Measurements from ENCODE around the gene ARL13A. TPM values are rescaled to one million over a fixed set of nuclear protein-coding genes. Genes with fewer than 3 reads are reported as not detected.

ARL13A gene
- total RNA-seq, 1 experiment from 2014 or later, result not detected

- intact Hi-C loops (cut with micrococcal nuclease; ENCODE audit: unreplicated experiment), result no loop called here
- Histone ChIP-seq H3K9me3 (no peaks in the 10 kb centered on the region), H3K4me3 (ENCODE audit: low read depth, low read length) (no peak overlapping the region), H3K36me3 (ENCODE audit: control insufficient read depth, insufficient read depth, low read length) (no peaks in the 10 kb centered on the region), H3K4me1 (no peaks in the 10 kb centered on the region), H3K27me3 (replicated peaks; ENCODE audit: control insufficient read depth, insufficient read depth, low read length) (no peaks in the 10 kb centered on the region)
- H3K4me3 Mint-ChIP-seq (ENCODE audit: unreplicated experiment), result no peak overlapping the region
- TF ChIP-seq CTCF (IDR thresholded peaks at IDR 0.05; ENCODE audit: insufficient read depth in 1 of 2, low read depth in 1 of 2, low read length in 1 of 2, severe bottlenecking in 1 of 2, unreplicated experiment in 1 of 2), result no peak
- H3K36me3 Mint-ChIP-seq (ENCODE audit: insufficient read depth, unreplicated experiment), result peaks cover 18% of the 10 kb centered on the region
- H3K9me3 Mint-ChIP-seq (ENCODE audit: unreplicated experiment), result no peaks in the 10 kb centered on the region
- ChIA-PET POLR2A (no interaction called here), CTCF (no interaction called here)
- DNase-seq, result no peak
- no peaks in the 10 kb centered on the region for H3K4me1 Mint-ChIP-seq (ENCODE audit: low read depth, unreplicated experiment)
- no peak overlapping the region for H3K27ac Mint-ChIP-seq (ENCODE audit: unreplicated experiment)
- BruUV-seq (replicated peaks), result no TSS peak
- H3K27me3 Mint-ChIP-seq (ENCODE audit: insufficient read depth, unreplicated experiment), result no peaks in the 10 kb centered on the region
Measured at GRCh38 chrX:101037231-101037630, 67.7 kb downstream of the ARL13A start.

GRCh38 chrX:101040197-101040596, 70.7 kb downstream of the ARL13A start:
- no peaks in the 10 kb centered on the region for H3K27me3 ChIP-seq (replicated peaks; ENCODE audit: control insufficient read depth, insufficient read depth, low read length)
- DNase-seq, result no peak
- Mint-ChIP-seq H3K27me3 (ENCODE audit: insufficient read depth, unreplicated experiment) (no peaks in the 10 kb centered on the region), H3K9me3 (ENCODE audit: unreplicated experiment) (no peaks in the 10 kb centered on the region), H3K4me3 (ENCODE audit: unreplicated experiment) (no peak overlapping the region), H3K27ac (ENCODE audit: unreplicated experiment) (no peak overlapping the region), H3K4me1 (ENCODE audit: low read depth, unreplicated experiment) (no peaks in the 10 kb centered on the region), H3K36me3 (ENCODE audit: insufficient read depth, unreplicated experiment) (peaks cover 15% of the 10 kb centered on the region)
- CTCF ChIA-PET, result interaction anchor here (0.7 kb wide), 1 partner anchor 145 kb away, joined by 6 read pairs; no protein-coding TSS in a partner anchor
- H3K9me3 ChIP-seq, result no peaks in the 10 kb centered on the region
- no peak overlapping the region for H3K4me3 ChIP-seq (ENCODE audit: low read depth, low read length)
- no TSS peak for BruUV-seq (replicated peaks)
- H3K4me1 ChIP-seq, result no peaks in the 10 kb centered on the region
- POLR2A ChIA-PET, result interaction anchor here (0.6 kb wide), 1 partner anchor 42 kb away, joined by 5 read pairs; no protein-coding TSS in a partner anchor
- H3K36me3 ChIP-seq (ENCODE audit: control insufficient read depth, insufficient read depth, low read length), result no peaks in the 10 kb centered on the region
- TF ChIP-seq CTCF (IDR thresholded peaks at IDR 0.05; ENCODE audit: insufficient read depth in 1 of 2, low read depth in 1 of 2, low read length in 1 of 2, severe bottlenecking in 1 of 2, unreplicated experiment in 1 of 2), result no peak
- intact Hi-C loops (cut with micrococcal nuclease; ENCODE audit: unreplicated experiment), result no loop called here

Other genes with a start within 250 kb of the ARL13A start
- gene SYTL4, start 237.6 kb upstream of the ARL13A start, total RNA-seq (2022), result 4.1 and 6.1 TPM in 2 replicates
- gene CSTF2, start 149.3 kb upstream of the ARL13A start, total RNA-seq (2022), result 41.5 and 44.9 TPM in 2 replicates
- gene NOX1, start 95.3 kb upstream of the ARL13A start, total RNA-seq (2022), result 13.2 and 15.7 TPM in 2 replicates
- 28.7 and 29.7 TPM in 2 replicates for gene XKRX, start 40.8 kb upstream of the ARL13A start, total RNA-seq (2022)
- gene TRMT2B, start 82.4 kb downstream of the ARL13A start, total RNA-seq (2022), result 23.6 and 28.1 TPM in 2 replicates
- not detected in 2 replicates for gene TMEM35A, start 109.2 kb downstream of the ARL13A start, total RNA-seq (2022)
- gene CENPI, start 128.5 kb downstream of the ARL13A start, total RNA-seq (2022), result 19.8 and 21.1 TPM in 2 replicates

Data from Caco-2 (cell line).